Adrenal gland (tissue), 5 donors: ENCODE data around the gene KDM4B.

Source experiments
- POLR2A ChIP-seq, 2 donors: fragments of 450-650 bp; IDR thresholded peaks; one replicate each; pipeline ENCODE4 v1.6.1; 2017; ENCODE audit warnings: antibody characterized with exemption in 2 of 2, mild to moderate bottlenecking in 2 of 2, moderate library complexity in 1 of 2
- TF ChIP-seq, protein P1 (sequence below), 6 experiments: fragments of 450-650 bp in 4 of 6; fragments of 200-600 bp in 2 of 6; sonication (generic) in 1 of 6; IDR thresholded peaks; 1 replicate in 5 of 6; 2 replicates in 1 of 6; pipeline versions ENCODE4 v1.5.1 to v1.8.0; 2016 to 2021; ENCODE audit warnings: antibody characterized with exemption in 6 of 6, mild to moderate bottlenecking in 2 of 6, moderate library complexity in 1 of 6
- donor health status: DM: no; HTN: no; CAD: no.

GRCh38 chr19:5076440-5077208, 107.7 kb downstream of the KDM4B start:
- TF ChIP-seq, protein P1, sequence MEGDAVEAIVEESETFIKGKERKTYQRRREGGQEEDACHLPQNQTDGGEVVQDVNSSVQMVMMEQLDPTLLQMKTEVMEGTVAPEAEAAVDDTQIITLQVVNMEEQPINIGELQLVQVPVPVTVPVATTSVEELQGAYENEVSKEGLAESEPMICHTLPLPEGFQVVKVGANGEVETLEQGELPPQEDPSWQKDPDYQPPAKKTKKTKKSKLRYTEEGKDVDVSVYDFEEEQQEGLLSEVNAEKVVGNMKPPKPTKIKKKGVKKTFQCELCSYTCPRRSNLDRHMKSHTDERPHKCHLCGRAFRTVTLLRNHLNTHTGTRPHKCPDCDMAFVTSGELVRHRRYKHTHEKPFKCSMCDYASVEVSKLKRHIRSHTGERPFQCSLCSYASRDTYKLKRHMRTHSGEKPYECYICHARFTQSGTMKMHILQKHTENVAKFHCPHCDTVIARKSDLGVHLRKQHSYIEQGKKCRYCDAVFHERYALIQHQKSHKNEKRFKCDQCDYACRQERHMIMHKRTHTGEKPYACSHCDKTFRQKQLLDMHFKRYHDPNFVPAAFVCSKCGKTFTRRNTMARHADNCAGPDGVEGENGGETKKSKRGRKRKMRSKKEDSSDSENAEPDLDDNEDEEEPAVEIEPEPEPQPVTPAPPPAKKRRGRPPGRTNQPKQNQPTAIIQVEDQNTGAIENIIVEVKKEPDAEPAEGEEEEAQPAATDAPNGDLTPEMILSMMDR (IDR thresholded peaks at IDR 0.05) = no peak
- no peak for TF ChIP-seq POLR2A (IDR thresholded peaks at IDR 0.05)
